GM19193 (cell line): ENCODE results near the gene ZNF655.

Experiments
- POLR2A ChIP-seq: IDR thresholded peaks from 4 replicates; pipeline ENCODE4 v1.6.1; 2011; ENCODE audit not compliant: insufficient read depth, insufficient read length; ENCODE audit errors: extremely low read depth

ZNF655 gene

GRCh38 chr7:99579956-99580777 lies 21.7 kb downstream of the ZNF655 start:
- no peak for TF ChIP-seq POLR2A

- TF ChIP-seq POLR2A = no peak
Measured at GRCh38 chr7:99588868-99589267, 30.4 kb downstream of the ZNF655 start.

GRCh38 chr7:99594948-99595745 lies 36.7 kb downstream of the ZNF655 start:
- TF ChIP-seq POLR2A = no peak

GRCh38 chr7:99596408-99596955 lies 38.0 kb downstream of the ZNF655 start:
- no peak for TF ChIP-seq POLR2A

GRCh38 chr7:99597762-99598501 lies 39.5 kb downstream of the ZNF655 start, which contains the start of gene TMEM225B:
TSS of gene TMEM225B (plus strand) at chr7:99598267. CDS start at chr7:99604389, 6,122 bp downstream.
- TF ChIP-seq POLR2A = no peak

GRCh38 chr7:99599836-99600235 lies 41.4 kb downstream of the ZNF655 start:
- TF ChIP-seq POLR2A = no peak

GRCh38 chr7:99601656-99602310 lies 43.3 kb downstream of the ZNF655 start:
- TF ChIP-seq POLR2A = no peak

- TF ChIP-seq POLR2A = no peak
Measured at GRCh38 chr7:99605527-99605926, 47.1 kb downstream of the ZNF655 start.

- TF ChIP-seq POLR2A = no peak
Measured at GRCh38 chr7:99606531-99606930, 48.1 kb downstream of the ZNF655 start.

- TF ChIP-seq POLR2A = no peak
Measured at GRCh38 chr7:99607548-99607947, 49.1 kb downstream of the ZNF655 start.

- no peak for TF ChIP-seq POLR2A
Measured at GRCh38 chr7:99614495-99614894, 56.1 kb downstream of the ZNF655 start.

- no peak for TF ChIP-seq POLR2A
Measured at GRCh38 chr7:99615989-99616358, 57.5 kb downstream of the ZNF655 start.

GRCh38 chr7:99616359-99617191 lies 58.1 kb downstream of the ZNF655 start, which contains the start of gene ZSCAN25:
TSS of gene ZSCAN25 (plus strand) at chr7:99616946. CDS start at chr7:99619607, 2,661 bp downstream.
- TF ChIP-seq POLR2A = peak; percentile 94
